COR-L47 (cell line): ENCODE measurements around the gene ETV3L.

Experiments used
- DNase-seq: peaks from one replicate; lab custom pipeline; 2025; lab: John Stamatoyannopoulos, UW

Gene ETV3L

DNA sequence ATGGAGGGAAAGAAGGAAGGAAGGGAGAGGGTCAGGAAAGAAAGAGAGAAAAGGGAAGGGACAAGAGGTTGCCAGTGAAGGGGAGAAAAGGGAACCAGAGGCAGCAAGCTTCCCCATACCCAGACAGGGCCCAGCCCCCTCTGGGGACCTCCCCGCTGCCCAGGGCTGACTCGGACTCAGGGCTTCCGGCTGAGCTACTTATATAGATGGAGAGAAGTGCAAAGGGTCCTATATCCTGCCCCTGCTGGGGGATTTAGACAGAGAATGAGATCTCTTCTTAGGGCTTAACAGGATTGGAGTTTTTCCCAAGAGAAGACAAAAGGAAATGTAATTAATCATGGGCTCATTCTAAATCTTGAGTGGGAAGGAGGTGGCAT is at the start of gene ETV3L:
ETV3L (minus strand) TSS at position 176 of the 377 bp plus-strand sequence. CDS start 285 bp downstream, outside the sequence.
- DNase-seq, result no peak

DNA sequence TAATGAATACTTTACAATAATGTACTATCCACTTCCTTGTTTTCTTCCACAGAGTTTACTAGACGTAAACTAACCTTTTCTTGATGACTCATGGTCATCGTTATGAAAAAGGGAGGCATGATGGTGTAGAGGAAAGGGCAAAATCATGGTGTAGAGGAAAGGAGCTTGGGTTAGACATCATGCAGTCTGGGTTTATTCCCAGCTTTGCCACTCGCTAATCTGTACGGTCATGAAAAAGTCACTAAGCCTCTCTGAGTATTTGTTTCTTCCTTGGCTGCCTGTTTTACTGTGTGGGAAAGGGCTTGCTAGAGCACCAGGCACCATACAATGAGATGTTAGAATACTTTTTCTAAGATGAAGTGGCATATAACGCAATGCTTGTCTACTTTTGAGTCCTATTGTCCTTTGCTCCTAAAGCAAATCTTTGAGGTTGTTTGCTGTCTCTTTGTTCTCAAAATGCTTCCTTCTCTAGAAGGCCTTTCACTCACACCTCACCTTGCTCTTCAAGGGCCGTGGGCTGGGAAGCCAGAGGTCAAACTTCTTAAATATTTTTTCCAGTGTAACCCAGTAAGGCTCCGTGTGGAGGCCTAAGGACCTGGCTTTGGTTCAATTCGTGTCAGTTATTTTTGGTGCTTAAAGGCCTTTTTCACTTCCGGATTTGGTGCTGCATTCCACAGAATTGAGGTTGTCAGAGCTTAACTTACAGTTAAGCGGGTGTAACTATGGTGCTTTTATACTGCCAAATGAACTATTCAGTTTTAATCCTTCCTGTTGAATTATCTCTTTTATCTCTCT is 48.5 kb upstream of the ETV3L start:
- DNase-seq, result no peak

DNA sequence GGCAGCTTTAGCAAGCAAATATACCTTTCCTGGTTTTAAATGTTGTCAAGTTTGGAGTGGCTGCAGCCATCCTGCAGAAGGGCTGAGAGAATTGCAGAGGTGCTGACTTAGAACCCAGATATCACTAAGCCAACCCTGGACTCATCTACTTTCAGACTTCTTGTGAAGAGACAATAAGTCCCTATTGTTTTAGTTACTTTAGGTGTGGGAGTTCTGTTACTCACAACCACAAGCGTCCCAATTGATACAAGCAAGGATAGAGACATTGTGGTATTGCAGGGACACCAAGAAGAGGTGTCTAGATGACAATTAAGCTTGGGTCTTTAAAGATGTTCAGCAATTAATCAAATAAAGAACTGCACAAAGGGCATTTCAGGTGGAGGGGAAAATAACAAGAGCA is 47.4 kb upstream of the ETV3L start:
- DNase-seq, result no peak

DNA sequence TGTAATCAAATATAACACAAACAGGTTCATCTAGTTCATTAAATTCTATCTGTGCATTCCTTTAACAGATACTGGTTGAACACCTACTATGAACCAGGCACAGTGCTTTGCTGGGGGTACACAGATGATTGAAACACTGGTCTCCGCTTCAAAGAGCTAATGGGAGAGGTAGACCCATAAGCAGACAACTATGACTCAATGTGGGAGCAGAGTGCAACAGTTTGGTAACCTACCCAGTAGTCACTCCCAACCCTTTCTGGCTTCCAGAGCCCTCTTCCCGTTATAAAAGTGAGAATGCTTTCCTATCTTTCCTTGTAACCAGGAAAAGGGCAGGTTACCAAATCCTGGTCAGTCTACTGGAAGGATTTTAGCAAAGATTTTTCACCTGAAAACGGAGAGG is 46.6 kb upstream of the ETV3L start:
- DNase-seq, result no peak

DNA sequence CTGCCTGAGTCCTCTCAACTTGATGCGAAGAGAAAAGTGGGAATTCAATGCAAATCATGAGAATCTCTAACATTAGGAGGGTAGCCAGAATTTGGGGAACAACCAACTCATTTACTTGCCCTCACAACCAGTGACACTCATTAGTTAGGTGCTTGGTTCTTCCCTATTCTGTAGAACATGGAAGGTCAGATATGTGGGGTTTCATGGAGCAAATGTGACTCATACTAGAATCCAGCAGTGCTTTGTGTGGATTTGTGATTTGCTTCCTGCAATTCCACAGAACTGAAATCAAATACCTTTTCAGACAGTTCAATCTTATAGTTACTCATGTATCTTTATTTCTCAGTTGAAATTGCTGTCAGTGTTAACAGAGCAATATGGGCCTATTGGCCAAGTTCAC is 45.5 kb upstream of the ETV3L start:
- DNase-seq, result no peak

DNA sequence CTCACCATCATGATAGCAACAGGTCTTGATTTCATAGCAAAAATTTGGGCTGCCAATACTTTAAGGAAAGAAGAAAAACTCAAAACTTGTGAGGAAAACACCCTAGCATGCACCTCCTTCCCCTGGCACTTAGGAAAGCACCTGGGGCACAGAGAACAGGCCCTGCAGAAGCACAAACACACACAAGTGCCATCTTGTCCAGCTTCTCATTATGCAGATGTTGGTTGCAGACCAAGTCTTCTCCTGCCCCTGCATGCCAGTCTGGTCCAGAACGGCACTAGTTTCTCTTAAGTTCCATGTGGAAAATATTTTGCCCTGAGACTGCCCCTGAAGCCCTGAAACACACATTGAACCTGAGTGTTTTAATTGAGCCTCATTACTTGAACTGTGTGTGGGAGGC is 44.9 kb upstream of the ETV3L start:
- DNase-seq, result no peak

DNA sequence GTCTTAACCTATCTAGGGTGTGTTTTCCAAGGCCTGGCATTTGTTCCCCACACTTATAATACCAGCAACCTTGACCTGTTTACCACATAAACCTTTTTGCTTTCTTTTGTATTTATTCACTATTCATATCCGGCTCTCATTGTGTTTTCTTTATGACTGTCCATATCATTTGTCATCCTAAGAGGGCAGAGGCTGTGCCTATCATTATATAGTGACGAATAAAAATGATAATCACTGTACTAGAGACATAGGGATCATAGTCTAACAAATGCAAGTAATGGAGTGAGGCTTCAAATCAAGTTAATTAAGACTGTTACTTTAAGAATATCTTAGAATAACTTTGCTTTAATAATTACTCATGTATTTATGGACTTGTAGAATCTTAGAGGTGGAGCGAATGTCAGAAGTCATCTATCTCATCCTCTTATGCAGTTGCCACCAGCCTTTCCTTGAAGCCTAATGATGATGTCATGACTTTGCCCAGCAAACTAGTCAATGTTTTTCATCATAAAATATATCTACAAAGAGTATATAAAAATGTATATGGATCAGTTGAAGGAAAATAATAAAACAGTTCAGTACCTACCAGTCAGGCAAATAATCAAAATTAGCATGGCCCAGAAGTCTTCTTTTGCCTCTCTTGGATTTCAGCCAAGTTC is 43.3 kb upstream of the ETV3L start:
- no peak for DNase-seq

DNA sequence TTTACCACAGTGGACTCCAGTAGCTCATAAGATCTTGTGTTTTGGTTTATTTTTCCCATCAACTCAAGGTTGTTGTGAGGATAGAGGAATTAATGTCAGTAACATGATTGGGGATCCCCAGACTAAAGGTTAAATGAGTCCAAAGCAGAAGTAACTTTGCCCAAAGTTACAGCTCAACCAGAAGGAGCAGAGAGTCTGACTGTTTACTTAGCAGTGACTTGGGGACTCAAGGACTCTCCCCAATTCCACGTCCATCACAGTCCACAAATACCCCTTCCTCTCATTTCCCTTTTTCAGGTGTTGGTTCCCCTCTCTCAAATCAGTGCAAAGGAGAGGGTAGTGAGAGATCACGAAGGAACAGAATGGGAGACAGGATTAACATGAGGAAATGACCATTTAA is 42.6 kb upstream of the ETV3L start:
- DNase-seq, result no peak

DNA sequence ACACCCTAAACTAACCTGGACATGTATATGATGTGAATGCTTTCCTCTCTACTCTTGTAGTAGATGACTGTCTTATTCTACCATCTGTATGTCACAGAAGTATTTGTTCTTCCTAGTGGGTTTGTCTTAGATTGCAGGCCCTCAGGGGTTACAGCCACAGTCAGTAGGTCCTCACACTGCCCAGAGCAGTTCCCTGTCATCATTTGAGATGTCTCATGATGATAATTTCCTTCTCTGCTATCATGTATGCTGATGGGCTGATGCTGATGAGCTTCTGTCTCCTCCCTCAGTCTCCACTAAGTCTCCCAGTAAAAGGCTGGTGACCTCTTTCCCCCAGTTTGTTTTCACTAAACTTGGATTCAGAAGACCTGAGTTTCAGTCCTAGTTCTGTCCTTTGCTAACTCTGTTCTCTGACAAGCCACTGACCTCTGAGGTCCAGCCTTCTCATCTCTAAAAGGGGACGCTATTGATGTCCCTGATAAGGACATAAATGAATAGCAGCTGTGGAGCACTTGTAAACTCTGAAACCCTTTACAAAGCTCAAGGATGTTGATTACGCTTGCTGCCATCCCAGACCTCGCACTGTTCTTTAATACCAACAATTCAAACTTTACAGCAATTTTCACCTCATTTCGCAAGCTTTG is 41.7 kb upstream of the ETV3L start:
- no peak for DNase-seq

DNA sequence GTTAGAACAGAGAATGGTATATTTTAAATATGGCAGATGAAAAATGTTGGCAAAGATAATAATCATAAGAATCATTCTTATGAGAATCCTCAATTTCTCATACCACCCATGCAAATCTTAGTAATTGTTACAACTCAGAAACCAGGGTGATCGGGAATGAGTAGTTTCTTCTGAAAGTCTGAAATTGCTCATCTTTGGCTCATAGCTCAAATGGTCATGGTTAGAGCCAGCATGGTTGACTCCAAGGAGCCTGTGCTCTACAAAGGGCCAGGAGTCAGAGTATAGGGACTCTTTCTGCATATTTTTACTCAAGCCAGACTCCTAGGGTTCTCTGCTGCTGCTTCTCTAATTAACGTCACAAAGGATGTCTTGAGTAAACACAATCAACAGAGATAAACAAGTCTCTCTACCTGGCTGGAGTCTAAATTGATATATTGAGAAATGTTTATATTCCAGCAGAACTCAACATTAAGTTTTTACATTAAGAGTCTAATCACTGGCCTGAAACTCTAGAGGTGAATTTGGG is 40.5 kb upstream of the ETV3L start:
- DNase-seq, result no peak

DNA sequence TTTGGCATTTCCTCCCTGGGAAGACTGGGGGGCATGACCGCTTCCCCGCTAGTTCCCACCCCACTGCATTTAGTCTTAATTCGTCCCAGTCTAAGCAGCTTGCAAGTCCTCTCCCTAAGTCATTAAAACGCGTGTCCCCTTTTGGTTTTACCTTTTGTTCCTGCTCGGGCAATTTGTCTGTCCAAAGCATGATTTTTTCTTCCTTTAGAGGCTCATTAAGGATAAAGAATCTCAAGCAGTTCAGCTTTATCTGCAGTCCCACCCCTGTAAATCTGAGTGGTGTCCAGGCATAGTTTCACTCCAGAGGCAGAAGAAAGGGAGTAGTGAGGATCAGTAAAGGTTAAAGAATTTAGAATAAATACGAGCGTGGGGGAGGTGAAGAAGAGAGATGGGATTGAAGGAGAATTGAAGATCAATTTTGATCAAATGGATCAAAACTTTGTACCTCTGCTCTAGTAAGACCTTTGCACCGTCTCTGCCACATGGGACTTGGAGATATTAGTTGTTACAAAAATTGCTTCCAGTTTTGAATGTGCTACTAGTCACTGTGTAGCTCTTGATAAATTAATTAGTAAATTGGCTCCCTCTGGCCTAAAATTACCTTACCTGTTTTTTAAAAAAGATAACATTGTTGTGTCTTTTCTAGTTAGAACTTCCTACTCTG is 39.6 kb upstream of the ETV3L start:
- DNase-seq, result no peak

DNA sequence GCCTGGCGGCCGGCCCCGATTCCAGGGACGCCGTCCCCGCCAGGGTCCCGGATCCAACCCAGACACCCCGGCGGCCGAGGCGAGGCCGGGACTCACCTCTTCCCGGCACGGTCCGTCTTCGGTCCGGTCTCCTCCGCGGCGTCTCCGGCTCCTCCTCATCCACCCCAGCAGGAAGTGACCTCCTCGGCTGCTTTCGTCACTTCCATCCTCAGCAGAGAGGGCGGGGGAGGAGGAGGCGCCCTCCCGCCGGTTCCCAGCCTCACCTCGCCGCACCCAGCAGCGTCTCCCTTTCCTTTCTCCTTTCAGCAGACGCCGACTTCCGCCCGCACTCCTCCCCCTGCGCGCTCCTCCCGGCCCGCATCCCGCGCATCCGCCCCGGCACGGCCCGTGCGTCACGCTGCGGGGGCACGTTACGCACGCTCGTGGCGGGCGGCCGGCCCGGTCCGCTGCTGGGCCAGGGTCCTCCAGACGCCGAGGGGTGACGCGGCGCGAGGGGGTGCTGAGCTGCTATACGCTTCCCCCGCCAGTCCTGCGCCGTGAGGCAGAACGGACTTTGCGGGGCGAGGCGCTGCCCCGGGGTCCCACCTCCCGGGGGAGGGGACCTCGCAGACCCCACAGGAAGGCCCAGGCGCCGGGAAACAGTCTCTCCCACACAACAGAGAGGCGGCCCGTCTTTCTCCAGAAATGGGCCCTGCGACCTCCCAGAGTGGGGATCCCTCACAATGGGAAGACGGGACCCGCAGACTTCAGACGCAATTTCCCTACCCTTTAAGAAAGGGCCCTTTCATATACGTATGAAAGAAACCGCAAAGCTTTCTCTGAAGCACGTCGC is 38.8 kb upstream of the ETV3L start, which contains the start of gene ETV3:
ETV3 (minus strand) TSS at position 176 of the 832 bp plus-strand sequence. CDS start 2,043 bp downstream, outside the sequence.
- peak; percentile 89 for DNase-seq

DNA sequence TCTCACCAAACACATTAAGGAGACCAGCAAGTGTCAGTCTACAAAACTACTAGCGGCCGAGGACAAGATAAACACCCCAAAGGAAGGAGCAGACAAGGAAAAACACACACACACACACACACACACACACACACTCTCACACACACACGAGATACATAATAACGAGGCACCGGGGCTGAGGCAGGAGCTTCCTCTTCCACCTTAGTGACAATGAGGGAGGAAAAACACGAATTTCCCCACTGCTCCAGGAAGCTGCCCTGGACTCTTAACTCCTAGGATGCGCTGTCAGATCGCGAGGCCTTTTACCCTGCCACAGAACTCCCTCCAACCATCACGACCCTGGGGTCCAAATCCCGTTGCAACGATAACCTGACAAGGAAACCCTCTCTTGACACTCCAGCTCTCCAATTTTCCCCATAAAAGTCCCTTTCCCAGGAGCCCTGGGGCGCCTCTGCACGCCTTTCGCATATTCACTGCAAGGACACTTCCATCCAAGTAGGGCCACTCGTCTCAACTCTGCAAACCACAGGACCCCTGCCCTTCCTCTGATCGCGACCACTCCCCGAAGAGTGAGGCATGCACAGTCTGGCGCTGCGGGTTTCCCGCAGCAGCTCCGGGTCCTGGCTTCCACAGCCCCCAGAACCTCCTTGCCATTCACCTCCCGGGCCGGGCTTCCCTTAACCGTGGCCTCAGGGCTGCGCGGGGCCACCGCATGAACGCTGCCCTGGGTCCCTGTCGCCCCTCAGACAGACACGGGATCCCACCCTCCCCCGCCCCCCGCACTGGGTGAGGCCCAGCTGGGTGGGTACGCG is 38.0 kb upstream of the ETV3L start:
- no peak for DNase-seq

DNA sequence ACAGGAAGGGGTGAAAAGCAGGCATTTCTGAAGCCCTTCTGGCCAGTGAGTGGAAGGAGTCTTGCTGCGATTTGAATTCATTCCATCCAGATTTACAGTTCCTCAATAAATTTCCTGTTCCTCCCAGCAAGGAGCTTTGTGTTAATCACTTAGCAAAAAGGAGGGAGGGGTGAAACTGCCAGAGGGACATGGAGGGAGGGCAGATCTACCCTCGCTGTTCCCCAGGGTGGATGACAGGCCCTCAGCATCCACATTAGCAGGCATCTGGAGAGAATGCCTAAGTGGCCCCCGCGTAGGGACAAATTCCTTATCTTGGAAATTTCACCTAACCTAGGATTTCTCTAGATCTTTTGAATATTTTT is 37.4 kb upstream of the ETV3L start:
- no peak for DNase-seq

DNA sequence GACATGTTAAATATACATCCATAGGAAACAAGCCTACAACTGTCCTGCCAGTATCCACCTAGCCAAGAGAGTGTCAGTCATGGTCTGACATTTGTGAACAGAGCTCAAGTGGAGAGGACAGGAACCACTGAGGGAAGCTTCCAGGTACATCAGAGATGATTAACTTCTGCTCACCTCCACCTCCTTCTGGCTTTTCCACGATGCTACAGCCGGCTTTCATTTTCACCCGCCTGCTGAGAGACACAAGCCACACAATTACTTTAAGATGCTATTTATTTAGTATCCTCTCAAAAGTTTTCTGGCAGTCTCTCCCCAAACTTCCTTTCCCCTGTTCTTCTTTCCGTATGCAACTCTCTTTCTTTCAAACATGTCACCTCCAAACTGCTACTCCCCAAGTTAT is 36.5 kb upstream of the ETV3L start:
- no peak for DNase-seq

DNA sequence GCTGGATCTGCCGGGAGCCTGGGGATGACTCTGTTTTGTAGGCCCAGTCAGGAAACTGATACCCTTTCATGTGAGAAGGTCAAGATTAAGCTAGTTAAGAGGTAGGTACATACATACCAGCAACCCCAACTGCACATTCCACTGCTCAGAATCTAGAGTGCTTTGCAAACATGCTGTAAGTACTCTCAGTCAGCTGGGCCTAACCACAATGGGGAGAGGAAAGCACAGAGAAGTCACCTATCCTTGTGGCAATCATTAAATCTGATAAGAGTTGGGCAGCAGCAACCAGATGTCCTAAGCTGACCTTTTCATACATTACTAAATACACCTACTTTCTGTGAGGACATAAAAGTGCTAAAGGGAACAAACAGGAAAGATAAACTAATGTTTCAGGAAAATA is 36.0 kb upstream of the ETV3L start:
- DNase-seq, result no peak

DNA sequence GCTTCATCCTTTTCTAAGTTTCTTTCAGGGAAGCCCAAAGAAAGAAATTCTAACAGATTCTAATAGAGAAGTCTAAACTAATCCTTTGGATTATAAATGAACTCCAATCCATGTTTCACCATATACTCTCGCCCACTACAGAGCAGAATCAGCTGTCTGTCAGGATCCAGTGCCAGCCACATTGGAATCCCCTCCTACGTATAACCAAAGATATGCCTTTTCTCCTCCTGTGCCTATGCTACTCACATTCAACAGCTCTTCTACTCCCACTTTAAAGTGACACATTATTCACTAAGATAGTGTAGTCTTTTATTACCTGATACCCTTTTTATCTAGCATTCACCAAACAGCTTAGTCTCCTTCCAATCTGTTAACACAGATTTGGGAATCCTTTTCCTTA is 35.5 kb upstream of the ETV3L start:
- no peak for DNase-seq

DNA sequence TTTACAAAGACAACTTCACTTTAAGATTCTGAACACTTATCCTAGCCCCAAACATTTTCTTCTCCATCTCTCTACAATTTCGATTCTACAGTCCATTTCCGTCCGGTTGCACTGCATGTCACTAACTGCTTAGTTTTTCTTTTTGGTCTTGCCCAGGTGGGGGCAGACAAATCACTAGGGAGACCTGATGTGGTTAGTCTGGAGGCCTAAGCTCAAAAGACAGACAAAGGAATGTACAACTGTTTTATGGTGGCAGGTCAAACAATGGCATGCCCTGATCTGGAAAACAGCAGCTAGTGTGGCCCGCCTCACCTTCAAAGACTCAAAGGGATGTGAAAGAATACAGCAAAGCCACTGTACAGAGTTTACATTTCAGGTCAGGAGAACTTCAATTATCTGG is 34.8 kb upstream of the ETV3L start:
- no peak for DNase-seq

DNA sequence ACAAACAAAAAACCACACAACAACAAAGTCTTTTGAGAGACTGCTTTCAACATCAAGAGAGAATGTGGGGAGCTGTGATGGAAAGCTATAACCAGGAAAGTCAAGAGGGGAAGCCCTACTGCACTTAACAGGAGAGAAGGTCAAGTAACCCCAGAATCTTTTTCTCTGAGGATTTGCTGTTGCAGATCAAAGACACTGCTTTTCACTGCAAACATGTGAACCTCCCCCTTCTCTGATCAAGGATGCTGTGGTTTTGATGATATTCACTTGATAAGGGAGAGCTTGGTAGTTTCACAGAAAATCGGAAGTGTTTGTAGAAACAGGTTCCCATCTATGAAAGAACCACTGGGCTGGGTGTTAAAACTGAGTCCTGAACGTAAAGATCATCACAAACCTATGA is 33.8 kb upstream of the ETV3L start:
- DNase-seq, result no peak

DNA sequence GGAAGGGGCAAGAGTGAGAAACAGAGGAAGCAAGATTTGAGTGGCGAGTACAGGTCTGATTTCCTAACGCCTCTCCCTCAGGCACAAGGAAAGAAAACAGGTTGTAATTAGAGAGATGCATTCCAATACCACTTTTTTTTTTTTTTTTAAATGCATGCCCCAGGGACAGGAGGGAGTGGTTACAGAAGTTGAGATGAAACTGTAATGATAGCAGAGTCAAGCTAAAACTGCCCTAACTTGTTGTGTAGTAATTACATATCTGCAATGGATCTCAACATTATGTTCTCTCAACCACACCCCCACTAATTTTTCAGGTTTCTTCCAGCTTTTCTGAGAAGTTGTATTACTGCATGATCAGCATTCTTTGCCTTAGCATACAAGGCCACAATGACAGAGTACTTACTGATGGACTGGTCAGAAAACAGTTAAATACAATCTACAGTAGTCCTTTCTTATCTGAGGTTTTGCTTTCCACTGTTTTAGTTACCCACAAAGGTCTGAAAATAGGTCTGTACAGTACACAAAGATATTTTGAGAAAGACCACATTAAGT is 33.1 kb upstream of the ETV3L start:
- DNase-seq, result no peak
